HepG2 (cell line): ENCODE data around the gene RPLP1. TPM values are rescaled to one million over a fixed set of nuclear protein-coding genes. Genes with fewer than 3 reads are reported as not detected.
A peak's percentile ranks its signal among the peaks of the same experiment; 100 is the strongest.

Experiments used
- HOXA9 ChIP-seq: sonication (generic); formaldehyde crosslinking; IDR thresholded peaks from 2 replicates; pipeline ENCODE4 v1.8.1; 2022; ENCODE audit warnings: missing genetic modification reagents, mild to moderate bottlenecking, moderate library complexity, borderline replicate concordance
- ISX ChIP-seq: sonication (generic); formaldehyde crosslinking; conservative IDR thresholded peaks from 2 replicates; pipeline ENCODE4 v1.5.0; 2020; ENCODE audit warnings: missing genetic modification reagents
- KDM2A ChIP-seq: sonication (generic); formaldehyde crosslinking; IDR thresholded peaks from 2 replicates; pipeline ENCODE4 v1.4.0; 2020; ENCODE audit warnings: low read depth, missing genetic modification reagents, borderline replicate concordance
- MBNL3 ChIP-seq: fragments of 250-450 bp; sonication (Bioruptor Pico); conservative IDR thresholded peaks from 2 replicates; pipeline ENCODE4 v1.8.0; 2022; ENCODE audit warnings: mild to moderate bottlenecking, inconsistent platforms
- NCOA1 ChIP-seq: sonication (generic); formaldehyde crosslinking; IDR thresholded peaks from 2 replicates; pipeline ENCODE4 v1.9.0; 2021; ENCODE audit warnings: missing genetic modification reagents
- RAD51 ChIP-seq: fragments of 450-650 bp; IDR thresholded peaks from 2 replicates; pipeline ENCODE4 v1.6.1; 2016; ENCODE audit warnings: borderline replicate concordance
- RARA ChIP-seq: IDR thresholded peaks from 2 replicates; pipeline ENCODE4 v1.6.1; 2016; ENCODE audit warnings: missing genetic modification reagents, missing compliant biosample characterization
- REXO4 ChIP-seq: sonication (generic); formaldehyde crosslinking; IDR thresholded peaks from 2 replicates; pipeline ENCODE4 v1.8.0; 2022; ENCODE audit warnings: missing genetic modification reagents, mild to moderate bottlenecking, borderline replicate concordance
- TAF1 ChIP-seq: sonication (generic); formaldehyde crosslinking; IDR thresholded peaks from 2 replicates; pipeline ENCODE4 v1.4.0; 2020; ENCODE audit warnings: missing genetic modification reagents
- TEAD2 ChIP-seq: sonication (generic); formaldehyde crosslinking; IDR thresholded peaks from 2 replicates; pipeline ENCODE4 v1.9.0; 2021; ENCODE audit warnings: missing genetic modification reagents
- U2AF2 ChIP-seq: fragments of 200-400 bp; formaldehyde crosslinking; IDR thresholded peaks from 2 replicates; pipeline ENCODE4 v1.6.1; 2017; ENCODE audit warnings: low read depth, mild to moderate bottlenecking, low read length
- XRCC5 ChIP-seq: fragments of 200-400 bp; formaldehyde crosslinking; optimal IDR thresholded peaks from 2 replicates; pipeline ENCODE3; 2017; ENCODE audit warnings: mild to moderate bottlenecking, low read length
- YEATS2 ChIP-seq: sonication (generic); formaldehyde crosslinking; IDR thresholded peaks from 2 replicates; pipeline ENCODE4 v1.4.0; 2020; ENCODE audit warnings: missing genetic modification reagents, borderline replicate concordance
- ZFP36L2 ChIP-seq: sonication (generic); formaldehyde crosslinking; IDR thresholded peaks from 2 replicates; pipeline ENCODE4 v1.4.0; 2020; ENCODE audit warnings: missing genetic modification reagents
- ZNF160 ChIP-seq: sonication (generic); formaldehyde crosslinking; IDR thresholded peaks from 2 replicates; pipeline ENCODE4 v1.8.0; 2022; ENCODE audit warnings: mild to moderate bottlenecking, inconsistent platforms, missing genetic modification reagents
- ZNF230 ChIP-seq: sonication (generic); formaldehyde crosslinking; IDR thresholded peaks from 2 replicates; pipeline ENCODE4 v1.4.0; 2020; ENCODE audit warnings: mild to moderate bottlenecking, missing genetic modification reagents
- ZNF292 ChIP-seq: sonication (generic); formaldehyde crosslinking; IDR thresholded peaks from 2 replicates; pipeline ENCODE4 v1.8.1; 2022; ENCODE audit warnings: mild to moderate bottlenecking, low read depth, missing genetic modification reagents, borderline replicate concordance
- ZNF567 ChIP-seq: sonication (generic); formaldehyde crosslinking; IDR thresholded peaks from 2 replicates; pipeline ENCODE4 v1.8.1; 2023; ENCODE audit warnings: mild to moderate bottlenecking, missing genetic modification reagents, borderline replicate concordance
- ZNF777 ChIP-seq: sonication (generic); formaldehyde crosslinking; IDR thresholded peaks from 2 replicates; pipeline ENCODE4 v1.4.0; 2020; ENCODE audit warnings: missing genetic modification reagents
- polyA plus RNA-seq, 8 experiments: library from polyadenylated mRNA; depleted of rRNA in 3 of 8; stranded (reverse) in 7 of 8; unstranded in 1 of 8; fragments of >200 nt; fragmentation: Illumina TruSeq in 4 of 8; extraction: Trizol in 4 of 8; gene quantifications; 2 replicates each; pipeline versions ENCODE4 v1.2.1 to v1.2.3, GENCODE V29; 2011 to 2016; ENCODE audit warnings: low read depth in 4 of 8, missing spikeins in 1 of 8, mixed read lengths in 1 of 8; ENCODE audit not compliant: insufficient read depth in 1 of 8
- total RNA-seq, 5 experiments: library from RNA; depleted of rRNA; stranded (reverse); fragments of >200 nt; fragmentation: Illumina TruSeq; extraction: Trizol; gene quantifications; 2 replicates each; pipeline ENCODE4 v1.2.3, GENCODE V29; 2016; ENCODE audit warnings: low read depth in 1 of 5
- TF ChIP-seq, protein P1 (sequence below): sonication (generic); formaldehyde crosslinking; conservative IDR thresholded peaks from 2 replicates; pipeline ENCODE4 v1.4.0; 2020; ENCODE audit warnings: missing genetic modification reagents
- TF ChIP-seq, protein P2 (sequence below): sonication (generic); formaldehyde crosslinking; IDR thresholded peaks from 2 replicates; pipeline ENCODE4 v1.4.0; 2020; ENCODE audit warnings: mild to moderate bottlenecking, missing genetic modification reagents
- TF ChIP-seq, protein P3 (sequence below): sonication (generic); formaldehyde crosslinking; IDR thresholded peaks from 2 replicates; pipeline ENCODE4 v1.5.0; 2020; ENCODE audit warnings: missing genetic modification reagents, mild to moderate bottlenecking, borderline replicate concordance
- TF ChIP-seq, protein P4 (sequence below): sonication (generic); formaldehyde crosslinking; IDR thresholded peaks from 2 replicates; pipeline ENCODE4 v1.4.0; 2020; ENCODE audit warnings: mild to moderate bottlenecking, missing genetic modification reagents

Gene RPLP1
- total and polyA plus RNA-seq, 2 of the 13 experiments (the other 11 are each of a cell fraction or from before 2014, with no cell fraction given): 817 to 929 TPM

DNA sequence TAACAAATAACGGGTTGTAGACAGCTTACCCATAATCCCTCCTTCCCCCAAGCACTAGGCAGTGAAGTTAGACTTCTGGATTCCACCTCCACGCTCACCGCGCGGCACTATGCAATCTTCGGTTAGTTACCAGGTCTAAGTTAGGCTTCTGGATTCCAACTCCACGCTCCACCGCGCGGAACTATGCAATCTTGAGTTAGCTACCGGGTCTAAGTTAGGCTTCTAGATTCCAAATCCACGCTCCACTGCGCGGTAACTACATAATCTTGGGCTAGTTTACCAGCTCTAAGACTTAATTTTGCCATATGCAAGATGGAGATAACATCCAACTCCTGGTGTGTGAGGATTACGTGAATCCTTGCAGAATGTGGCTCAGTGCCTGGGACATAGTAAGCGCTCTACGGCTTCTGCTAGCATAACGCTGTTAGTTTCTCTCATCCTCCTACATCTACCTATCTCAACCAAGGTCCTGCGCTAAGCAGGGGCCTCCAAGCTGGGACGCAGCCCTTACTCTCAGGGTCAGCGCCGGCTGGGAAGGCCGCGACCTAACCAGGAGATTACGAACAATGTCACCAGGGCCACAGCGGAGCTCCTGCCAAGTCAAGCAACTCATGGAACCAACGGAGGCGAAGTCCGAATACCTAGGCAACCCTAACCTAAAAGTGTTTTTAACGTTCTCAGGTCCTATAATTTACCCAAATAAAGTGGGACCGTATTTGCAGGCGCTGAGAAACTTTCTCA, 497 bp upstream of the RPLP1 start (continued):
- TF ChIP-seq, protein P1, sequence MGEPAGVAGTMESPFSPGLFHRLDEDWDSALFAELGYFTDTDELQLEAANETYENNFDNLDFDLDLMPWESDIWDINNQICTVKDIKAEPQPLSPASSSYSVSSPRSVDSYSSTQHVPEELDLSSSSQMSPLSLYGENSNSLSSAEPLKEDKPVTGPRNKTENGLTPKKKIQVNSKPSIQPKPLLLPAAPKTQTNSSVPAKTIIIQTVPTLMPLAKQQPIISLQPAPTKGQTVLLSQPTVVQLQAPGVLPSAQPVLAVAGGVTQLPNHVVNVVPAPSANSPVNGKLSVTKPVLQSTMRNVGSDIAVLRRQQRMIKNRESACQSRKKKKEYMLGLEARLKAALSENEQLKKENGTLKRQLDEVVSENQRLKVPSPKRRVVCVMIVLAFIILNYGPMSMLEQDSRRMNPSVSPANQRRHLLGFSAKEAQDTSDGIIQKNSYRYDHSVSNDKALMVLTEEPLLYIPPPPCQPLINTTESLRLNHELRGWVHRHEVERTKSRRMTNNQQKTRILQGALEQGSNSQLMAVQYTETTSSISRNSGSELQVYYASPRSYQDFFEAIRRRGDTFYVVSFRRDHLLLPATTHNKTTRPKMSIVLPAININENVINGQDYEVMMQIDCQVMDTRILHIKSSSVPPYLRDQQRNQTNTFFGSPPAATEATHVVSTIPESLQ (CRISPR knock-in tag): peak; percentile 51; the same call in 1 of the 2 replicates
- no peak for TF ChIP-seq TAF1 (CRISPR knock-in tag)
- no peak; the same call in 1 of the 2 replicates for TF ChIP-seq RARA (CRISPR knock-in tag)
- no peak for TF ChIP-seq RAD51
- no peak for TF ChIP-seq U2AF2
- TF ChIP-seq ZFP36L2: no peak
- no peak for TF ChIP-seq ZNF292
- no peak for TF ChIP-seq ISX (CRISPR knock-in tag)
- TF ChIP-seq ZNF777 (CRISPR knock-in tag): no peak
- no peak for TF ChIP-seq ZNF567
- no peak for TF ChIP-seq YEATS2 (CRISPR knock-in tag)
- TF ChIP-seq NCOA1 (CRISPR knock-in tag): no peak
- TF ChIP-seq REXO4 (CRISPR knock-in tag): no peak
- TF ChIP-seq, protein P2, sequence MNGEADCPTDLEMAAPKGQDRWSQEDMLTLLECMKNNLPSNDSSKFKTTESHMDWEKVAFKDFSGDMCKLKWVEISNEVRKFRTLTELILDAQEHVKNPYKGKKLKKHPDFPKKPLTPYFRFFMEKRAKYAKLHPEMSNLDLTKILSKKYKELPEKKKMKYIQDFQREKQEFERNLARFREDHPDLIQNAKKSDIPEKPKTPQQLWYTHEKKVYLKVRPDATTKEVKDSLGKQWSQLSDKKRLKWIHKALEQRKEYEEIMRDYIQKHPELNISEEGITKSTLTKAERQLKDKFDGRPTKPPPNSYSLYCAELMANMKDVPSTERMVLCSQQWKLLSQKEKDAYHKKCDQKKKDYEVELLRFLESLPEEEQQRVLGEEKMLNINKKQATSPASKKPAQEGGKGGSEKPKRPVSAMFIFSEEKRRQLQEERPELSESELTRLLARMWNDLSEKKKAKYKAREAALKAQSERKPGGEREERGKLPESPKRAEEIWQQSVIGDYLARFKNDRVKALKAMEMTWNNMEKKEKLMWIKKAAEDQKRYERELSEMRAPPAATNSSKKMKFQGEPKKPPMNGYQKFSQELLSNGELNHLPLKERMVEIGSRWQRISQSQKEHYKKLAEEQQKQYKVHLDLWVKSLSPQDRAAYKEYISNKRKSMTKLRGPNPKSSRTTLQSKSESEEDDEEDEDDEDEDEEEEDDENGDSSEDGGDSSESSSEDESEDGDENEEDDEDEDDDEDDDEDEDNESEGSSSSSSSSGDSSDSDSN: no peak
- TF ChIP-seq MBNL3 (CRISPR knock-in tag): no peak
- TF ChIP-seq, protein P3, sequence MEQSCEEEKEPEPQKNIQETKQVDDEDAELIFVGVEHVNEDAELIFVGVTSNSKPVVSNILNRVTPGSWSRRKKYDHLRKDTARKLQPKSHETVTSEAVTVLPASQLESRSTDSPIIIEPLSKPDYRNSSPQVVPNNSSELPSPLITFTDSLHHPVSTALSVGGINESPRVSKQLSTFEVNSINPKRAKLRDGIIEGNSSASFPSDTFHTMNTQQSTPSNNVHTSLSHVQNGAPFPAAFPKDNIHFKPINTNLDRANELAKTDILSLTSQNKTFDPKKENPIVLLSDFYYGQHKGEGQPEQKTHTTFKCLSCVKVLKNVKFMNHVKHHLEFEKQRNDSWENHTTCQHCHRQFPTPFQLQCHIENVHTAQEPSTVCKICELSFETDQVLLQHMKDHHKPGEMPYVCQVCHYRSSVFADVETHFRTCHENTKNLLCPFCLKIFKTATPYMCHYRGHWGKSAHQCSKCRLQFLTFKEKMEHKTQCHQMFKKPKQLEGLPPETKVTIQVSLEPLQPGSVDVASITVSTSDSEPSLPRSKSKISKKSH: no peak
- TF ChIP-seq, protein P4, sequence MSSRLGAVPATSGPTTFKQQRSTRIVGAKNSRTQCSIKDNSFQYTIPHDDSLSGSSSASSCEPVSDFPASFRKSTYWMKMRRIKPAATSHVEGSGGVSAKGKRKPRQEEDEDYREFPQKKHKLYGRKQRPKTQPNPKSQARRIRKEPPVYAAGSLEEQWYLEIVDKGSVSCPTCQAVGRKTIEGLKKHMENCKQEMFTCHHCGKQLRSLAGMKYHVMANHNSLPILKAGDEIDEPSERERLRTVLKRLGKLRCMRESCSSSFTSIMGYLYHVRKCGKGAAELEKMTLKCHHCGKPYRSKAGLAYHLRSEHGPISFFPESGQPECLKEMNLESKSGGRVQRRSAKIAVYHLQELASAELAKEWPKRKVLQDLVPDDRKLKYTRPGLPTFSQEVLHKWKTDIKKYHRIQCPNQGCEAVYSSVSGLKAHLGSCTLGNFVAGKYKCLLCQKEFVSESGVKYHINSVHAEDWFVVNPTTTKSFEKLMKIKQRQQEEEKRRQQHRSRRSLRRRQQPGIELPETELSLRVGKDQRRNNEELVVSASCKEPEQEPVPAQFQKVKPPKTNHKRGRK: no peak
- TF ChIP-seq ZNF160 (CRISPR knock-in tag): no peak
- peak; percentile 1 for TF ChIP-seq XRCC5
- peak; percentile 58; the same call in 1 of the 2 replicates for TF ChIP-seq ZNF230 (CRISPR knock-in tag)
- no peak for TF ChIP-seq HOXA9 (CRISPR knock-in tag)
- peak; percentile 44 for TF ChIP-seq KDM2A (CRISPR knock-in tag)
- no peak for TF ChIP-seq TEAD2 (CRISPR knock-in tag)
